GM23338 (cell line): ENCODE results near the gene LIN54. TPM values are rescaled to one million over a fixed set of nuclear protein-coding genes. Genes with fewer than 3 reads are reported as not detected.

Experiments used
- ATAC-seq: fragments of 200-7000 bp; cut with Tn5 transposase; 3 replicates; pipeline ENCODE4 v1.9.1; 2020
- DNase-seq: peaks from one replicate; pipeline ENCODE4 v3.0.0-alpha.2; 2015; ENCODE audit warnings: low spot score
- H2AFZ ChIP-seq: fragments of 200-600 bp; sonication (generic); 2 replicates; pipeline ENCODE4 v1.8.0; 2016; ENCODE audit warnings: antibody characterized with exemption, mild to moderate bottlenecking, moderate library complexity
- H3F3A ChIP-seq: fragments of 200-600 bp; sonication (generic); replicated peaks from 2 replicates; pipeline ENCODE4 v1.8.0; 2017; ENCODE audit warnings: antibody characterized with exemption, mixed run types, low read depth
- H3K27ac ChIP-seq: fragments of 200-600 bp; sonication (generic); 2 replicates; pipeline ENCODE4 v1.6.1; 2016; ENCODE audit warnings: low read depth
- H3K27me3 ChIP-seq: fragments of 200-600 bp; sonication (generic); 2 replicates; pipeline ENCODE4 v1.8.0; 2016; ENCODE audit warnings: mild to moderate bottlenecking, mixed run types, moderate library complexity; ENCODE audit not compliant: insufficient read depth
- H3K36me3 ChIP-seq: fragments of 200-600 bp; sonication (generic); 2 replicates; pipeline ENCODE4 v1.8.0; 2016; ENCODE audit warnings: mild to moderate bottlenecking; ENCODE audit not compliant: insufficient read depth
- H3K4me1 ChIP-seq: fragments of 200-600 bp; sonication (generic); 2 replicates; pipeline ENCODE4 v1.8.0; 2016; ENCODE audit warnings: mild to moderate bottlenecking, moderate library complexity; ENCODE audit not compliant: insufficient read depth
- H3K4me2 ChIP-seq: fragments of 200-600 bp; sonication (generic); 2 replicates; pipeline ENCODE4 v1.7.1; 2017; ENCODE audit warnings: mixed run types
- H3K4me3 ChIP-seq: fragments of 200-600 bp; sonication (generic); 2 replicates; pipeline ENCODE4 v1.6.1; 2016; ENCODE audit warnings: mixed run types
- H3K79me2 ChIP-seq: fragments of 200-600 bp; sonication (generic); replicated peaks from 2 replicates; pipeline ENCODE4 v1.8.0; 2017; ENCODE audit warnings: mild to moderate bottlenecking; ENCODE audit not compliant: insufficient read depth
- H3K9me2 ChIP-seq: fragments of 200-600 bp; sonication (generic); 2 replicates; pipeline ENCODE4 v1.8.0; 2017; ENCODE audit not compliant: insufficient read depth
- H4K20me1 ChIP-seq: fragments of 200-600 bp; sonication (generic); replicated peaks from 2 replicates; pipeline ENCODE4 v1.8.0; 2017; ENCODE audit warnings: mild to moderate bottlenecking; ENCODE audit not compliant: insufficient read depth
- H3K27ac Mint-ChIP-seq: 2 replicates; pipeline ENCODE4 v1.8.0; 2020; ENCODE audit warnings: inconsistent platforms, mild to moderate bottlenecking, moderate library complexity, mixed read lengths
- H3K27me3 Mint-ChIP-seq: 3 replicates; pipeline ENCODE4 v1.8.0; 2022; ENCODE audit warnings: low read depth, mild to moderate bottlenecking, moderate library complexity, mixed read lengths, inconsistent platforms; ENCODE audit not compliant: insufficient read depth, poor library complexity
- H3K36me3 Mint-ChIP-seq: 3 replicates; pipeline ENCODE4 v1.8.0; 2021; ENCODE audit warnings: low read depth, mild to moderate bottlenecking, inconsistent platforms, moderate library complexity, mixed read lengths
- H3K4me1 Mint-ChIP-seq: 3 replicates; pipeline ENCODE4 v1.8.0; 2020; ENCODE audit warnings: mild to moderate bottlenecking, inconsistent platforms, mixed read lengths
- H3K4me3 Mint-ChIP-seq: 3 replicates; pipeline ENCODE4 v1.8.0; 2021; ENCODE audit warnings: moderate library complexity, mild to moderate bottlenecking, inconsistent platforms, mixed read lengths
- H3K9me3 Mint-ChIP-seq: 3 replicates; pipeline ENCODE4 v1.8.0; 2020; ENCODE audit warnings: moderate library complexity, mild to moderate bottlenecking, inconsistent platforms, mixed read lengths
- CREB1 ChIP-seq: fragments of 250-450 bp; sonication (Bioruptor Pico); IDR thresholded peaks from 2 replicates; pipeline ENCODE4 v1.5.0; 2020; ENCODE audit warnings: low read depth, mild to moderate bottlenecking, moderate library complexity
- ETS1 ChIP-seq: IDR thresholded peaks from 2 replicates; pipeline ENCODE4 v1.6.1; 2016; ENCODE audit warnings: antibody characterized with exemption
- EZH2 ChIP-seq: fragments of 200-600 bp; sonication (generic); IDR thresholded peaks from one replicate; pipeline ENCODE4 v1.8.0; 2017; ENCODE audit warnings: antibody characterized with exemption, mild to moderate bottlenecking, low read depth; ENCODE audit not compliant: unreplicated experiment
- EZH2phosphoT487 ChIP-seq: fragments of 200-600 bp; sonication (generic); IDR thresholded peaks from one replicate; pipeline ENCODE4 v1.8.1; 2018; ENCODE audit warnings: antibody characterized with exemption; ENCODE audit not compliant: unreplicated experiment
- NANOG ChIP-seq: IDR thresholded peaks from 2 replicates; pipeline ENCODE4 v1.6.1; 2016; ENCODE audit warnings: antibody characterized with exemption, borderline replicate concordance
- POLR2AphosphoS5 ChIP-seq: IDR thresholded peaks from 2 replicates; pipeline ENCODE4 v1.6.1; 2016; ENCODE audit warnings: antibody characterized with exemption, low read depth
- STAT1 ChIP-seq: IDR thresholded peaks from one replicate; pipeline ENCODE4 v1.6.1; 2016; ENCODE audit warnings: antibody characterized with exemption; ENCODE audit not compliant: unreplicated experiment
- ZNF114 ChIP-seq: fragments of 250-450 bp; sonication (Bioruptor Pico); IDR thresholded peaks from 2 replicates; pipeline ENCODE4 v1.5.0; 2020; ENCODE audit warnings: mild to moderate bottlenecking, moderate library complexity
- ZNF331 ChIP-seq: fragments of 250-450 bp; sonication (Bioruptor Pico); IDR thresholded peaks from 2 replicates; pipeline ENCODE4 v1.5.0; 2020; ENCODE audit warnings: low read depth, mild to moderate bottlenecking, moderate library complexity
- polyA plus RNA-seq: library from polyadenylated mRNA; unstranded; fragments of >200 nt; fragmentation: Nextera tagmentation; extraction: Ambion mirVana; gene quantifications from 2 replicates; pipeline ENCODE4 v1.2.1, GENCODE V29; 2016
- total RNA-seq: library from RNA; depleted of rRNA; stranded (reverse); fragments of >200 nt; shearing (Covaris generic); gene quantifications from 2 replicates; pipeline ENCODE4 v1.2.3, GENCODE V29; 2014
- TF ChIP-seq, protein P1 (sequence below): IDR thresholded peaks from one replicate; pipeline ENCODE4 v1.6.1; 2018; ENCODE audit warnings: antibody characterized with exemption; ENCODE audit not compliant: unreplicated experiment
- TF ChIP-seq, protein P2 (sequence below): fragments of 250-450 bp; sonication (Bioruptor Pico); IDR thresholded peaks from 2 replicates; pipeline ENCODE4 v1.5.0; 2020; ENCODE audit warnings: mild to moderate bottlenecking, moderate library complexity

Gene LIN54
- total and polyA plus RNA-seq, 2 experiments from 2014 or later: 4.0 to 11.2 TPM

GRCh38 chr4:82984459-82984858 is 26.2 kb downstream of the LIN54 start (continued):
- TF ChIP-seq ETS1 (no peak), NANOG (no peak), STAT1 (no peak), ZNF114 (CRISPR knock-in tag) (no peak), EZH2 (no peak), ZNF331 (CRISPR knock-in tag) (no peak), CREB1 (no peak)
- TF ChIP-seq, protein P1, sequence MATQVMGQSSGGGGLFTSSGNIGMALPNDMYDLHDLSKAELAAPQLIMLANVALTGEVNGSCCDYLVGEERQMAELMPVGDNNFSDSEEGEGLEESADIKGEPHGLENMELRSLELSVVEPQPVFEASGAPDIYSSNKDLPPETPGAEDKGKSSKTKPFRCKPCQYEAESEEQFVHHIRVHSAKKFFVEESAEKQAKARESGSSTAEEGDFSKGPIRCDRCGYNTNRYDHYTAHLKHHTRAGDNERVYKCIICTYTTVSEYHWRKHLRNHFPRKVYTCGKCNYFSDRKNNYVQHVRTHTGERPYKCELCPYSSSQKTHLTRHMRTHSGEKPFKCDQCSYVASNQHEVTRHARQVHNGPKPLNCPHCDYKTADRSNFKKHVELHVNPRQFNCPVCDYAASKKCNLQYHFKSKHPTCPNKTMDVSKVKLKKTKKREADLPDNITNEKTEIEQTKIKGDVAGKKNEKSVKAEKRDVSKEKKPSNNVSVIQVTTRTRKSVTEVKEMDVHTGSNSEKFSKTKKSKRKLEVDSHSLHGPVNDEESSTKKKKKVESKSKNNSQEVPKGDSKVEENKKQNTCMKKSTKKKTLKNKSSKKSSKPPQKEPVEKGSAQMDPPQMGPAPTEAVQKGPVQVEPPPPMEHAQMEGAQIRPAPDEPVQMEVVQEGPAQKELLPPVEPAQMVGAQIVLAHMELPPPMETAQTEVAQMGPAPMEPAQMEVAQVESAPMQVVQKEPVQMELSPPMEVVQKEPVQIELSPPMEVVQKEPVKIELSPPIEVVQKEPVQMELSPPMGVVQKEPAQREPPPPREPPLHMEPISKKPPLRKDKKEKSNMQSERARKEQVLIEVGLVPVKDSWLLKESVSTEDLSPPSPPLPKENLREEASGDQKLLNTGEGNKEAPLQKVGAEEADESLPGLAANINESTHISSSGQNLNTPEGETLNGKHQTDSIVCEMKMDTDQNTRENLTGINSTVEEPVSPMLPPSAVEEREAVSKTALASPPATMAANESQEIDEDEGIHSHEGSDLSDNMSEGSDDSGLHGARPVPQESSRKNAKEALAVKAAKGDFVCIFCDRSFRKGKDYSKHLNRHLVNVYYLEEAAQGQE: no peak

DNA sequence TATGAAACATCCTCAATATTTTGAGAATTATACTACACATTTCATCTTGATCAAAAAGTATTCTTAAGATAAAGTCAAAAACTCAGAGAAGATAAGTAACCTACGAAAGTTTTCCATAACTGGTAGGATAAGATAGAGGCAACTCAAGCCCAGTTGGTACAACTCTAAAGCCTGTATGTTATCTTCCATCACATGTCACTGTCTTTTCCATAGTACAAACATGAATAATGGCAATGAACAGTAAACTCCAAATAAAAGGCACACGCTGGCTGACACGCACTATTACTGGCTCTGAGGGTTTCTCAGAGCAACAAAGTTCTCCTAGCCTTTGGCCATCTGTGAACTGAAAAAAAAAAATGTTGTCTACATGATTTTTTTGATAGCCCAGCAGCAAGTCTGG is 27.2 kb downstream of the LIN54 start:
- Mint-ChIP-seq H3K4me1 (no peaks in the 10 kb centered on the region), H3K9me3 (no peaks in the 10 kb centered on the region), H3K4me3 (no peak overlapping the region), H3K36me3 (no peaks in the 10 kb centered on the region), H3K27me3 (peaks cover 4% of the 10 kb centered on the region), H3K27ac (no peak overlapping the region)
- Histone ChIP-seq H3F3A (no peaks in the 10 kb centered on the region), H2AFZ (no peak overlapping the region), H3K27me3 (no peaks in the 10 kb centered on the region), H3K4me3 (no peak overlapping the region), H4K20me1 (no peaks in the 10 kb centered on the region; the same call in 1 of the 2 replicates), H3K79me2 (0 out of 2 replicates have a peak, but pooled peaks cover 2% of the 10 kb centered on the region), H3K4me1 (no peaks in the 10 kb centered on the region), H3K9me2 (no peaks in the 10 kb centered on the region), H3K4me2 (no peak overlapping the region), H3K36me3 (no peaks in the 10 kb centered on the region), H3K27ac (no peak overlapping the region)
- DNase-seq (no peak), ATAC-seq (no peak)
- TF ChIP-seq STAT1: no peak
- TF ChIP-seq, protein P1: no peak
- no peak for TF ChIP-seq EZH2phosphoT487
- no peak for TF ChIP-seq POLR2AphosphoS5
- TF ChIP-seq EZH2: no peak
- TF ChIP-seq NANOG: no peak
- TF ChIP-seq, protein P2, sequence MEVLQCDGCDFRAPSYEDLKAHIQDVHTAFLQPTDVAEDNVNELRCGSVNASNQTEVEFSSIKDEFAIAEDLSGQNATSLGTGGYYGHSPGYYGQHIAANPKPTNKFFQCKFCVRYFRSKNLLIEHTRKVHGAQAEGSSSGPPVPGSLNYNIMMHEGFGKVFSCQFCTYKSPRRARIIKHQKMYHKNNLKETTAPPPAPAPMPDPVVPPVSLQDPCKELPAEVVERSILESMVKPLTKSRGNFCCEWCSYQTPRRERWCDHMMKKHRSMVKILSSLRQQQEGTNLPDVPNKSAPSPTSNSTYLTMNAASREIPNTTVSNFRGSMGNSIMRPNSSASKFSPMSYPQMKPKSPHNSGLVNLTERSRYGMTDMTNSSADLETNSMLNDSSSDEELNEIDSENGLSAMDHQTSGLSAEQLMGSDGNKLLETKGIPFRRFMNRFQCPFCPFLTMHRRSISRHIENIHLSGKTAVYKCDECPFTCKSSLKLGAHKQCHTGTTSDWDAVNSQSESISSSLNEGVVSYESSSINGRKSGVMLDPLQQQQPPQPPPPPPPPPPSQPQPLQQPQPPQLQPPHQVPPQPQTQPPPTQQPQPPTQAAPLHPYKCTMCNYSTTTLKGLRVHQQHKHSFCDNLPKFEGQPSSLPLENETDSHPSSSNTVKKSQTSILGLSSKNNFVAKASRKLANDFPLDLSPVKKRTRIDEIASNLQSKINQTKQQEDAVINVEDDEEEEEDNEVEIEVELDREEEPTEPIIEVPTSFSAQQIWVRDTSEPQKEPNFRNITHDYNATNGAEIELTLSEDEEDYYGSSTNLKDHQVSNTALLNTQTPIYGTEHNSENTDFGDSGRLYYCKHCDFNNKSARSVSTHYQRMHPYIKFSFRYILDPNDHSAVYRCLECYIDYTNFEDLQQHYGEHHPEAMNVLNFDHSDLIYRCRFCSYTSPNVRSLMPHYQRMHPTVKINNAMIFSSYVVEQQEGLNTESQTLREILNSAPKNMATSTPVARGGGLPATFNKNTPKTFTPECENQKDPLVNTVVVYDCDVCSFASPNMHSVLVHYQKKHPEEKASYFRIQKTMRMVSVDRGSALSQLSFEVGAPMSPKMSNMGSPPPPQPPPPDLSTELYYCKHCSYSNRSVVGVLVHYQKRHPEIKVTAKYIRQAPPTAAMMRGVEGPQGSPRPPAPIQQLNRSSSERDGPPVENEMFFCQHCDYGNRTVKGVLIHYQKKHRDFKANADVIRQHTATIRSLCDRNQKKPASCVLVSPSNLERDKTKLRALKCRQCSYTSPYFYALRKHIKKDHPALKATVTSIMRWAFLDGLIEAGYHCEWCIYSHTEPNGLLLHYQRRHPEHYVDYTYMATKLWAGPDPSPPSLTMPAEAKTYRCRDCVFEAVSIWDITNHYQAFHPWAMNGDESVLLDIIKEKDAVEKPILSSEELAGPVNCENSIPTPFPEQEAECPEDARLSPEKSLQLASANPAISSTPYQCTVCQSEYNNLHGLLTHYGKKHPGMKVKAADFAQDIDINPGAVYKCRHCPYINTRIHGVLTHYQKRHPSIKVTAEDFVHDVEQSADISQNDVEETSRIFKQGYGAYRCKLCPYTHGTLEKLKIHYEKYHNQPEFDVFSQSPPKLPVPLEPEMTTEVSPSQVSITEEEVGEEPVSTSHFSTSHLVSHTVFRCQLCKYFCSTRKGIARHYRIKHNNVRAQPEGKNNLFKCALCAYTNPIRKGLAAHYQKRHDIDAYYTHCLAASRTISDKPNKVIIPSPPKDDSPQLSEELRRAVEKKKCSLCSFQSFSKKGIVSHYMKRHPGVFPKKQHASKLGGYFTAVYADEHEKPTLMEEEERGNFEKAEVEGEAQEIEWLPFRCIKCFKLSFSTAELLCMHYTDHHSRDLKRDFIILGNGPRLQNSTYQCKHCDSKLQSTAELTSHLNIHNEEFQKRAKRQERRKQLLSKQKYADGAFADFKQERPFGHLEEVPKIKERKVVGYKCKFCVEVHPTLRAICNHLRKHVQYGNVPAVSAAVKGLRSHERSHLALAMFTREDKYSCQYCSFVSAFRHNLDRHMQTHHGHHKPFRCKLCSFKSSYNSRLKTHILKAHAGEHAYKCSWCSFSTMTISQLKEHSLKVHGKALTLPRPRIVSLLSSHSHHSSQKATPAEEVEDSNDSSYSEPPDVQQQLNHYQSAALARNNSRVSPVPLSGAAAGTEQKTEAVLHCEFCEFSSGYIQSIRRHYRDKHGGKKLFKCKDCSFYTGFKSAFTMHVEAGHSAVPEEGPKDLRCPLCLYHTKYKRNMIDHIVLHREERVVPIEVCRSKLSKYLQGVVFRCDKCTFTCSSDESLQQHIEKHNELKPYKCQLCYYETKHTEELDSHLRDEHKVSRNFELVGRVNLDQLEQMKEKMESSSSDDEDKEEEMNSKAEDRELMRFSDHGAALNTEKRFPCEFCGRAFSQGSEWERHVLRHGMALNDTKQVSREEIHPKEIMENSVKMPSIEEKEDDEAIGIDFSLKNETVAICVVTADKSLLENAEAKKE (CRISPR knock-in tag): no peak
